PFSK-1 (cell line): ENCODE measurements around the gene POU3F2.

Source experiments
- FOXP2 ChIP-seq: optimal IDR thresholded peaks from 2 replicates; pipeline ENCODE3; 2011; ENCODE audit warnings: borderline replicate concordance, control low read depth, inconsistent platforms; ENCODE audit not compliant: insufficient read depth; ENCODE audit errors: extremely low read length, extremely low read depth
- POLR2AphosphoS5 ChIP-seq: IDR thresholded peaks from 2 replicates; pipeline ENCODE4 v1.6.1; 2012; ENCODE audit warnings: low read depth, mild to moderate bottlenecking, control low read depth, low read length, moderate library complexity
- REST ChIP-seq, 2 experiments: IDR thresholded peaks; 2 replicates each; pipeline versions ENCODE4 v1.6.1 to v1.8.0; 2011 to 2012; ENCODE audit warnings: low read depth in 2 of 2, low read length in 2 of 2, control low read depth in 1 of 2, inconsistent platforms in 1 of 2, mild to moderate bottlenecking in 1 of 2, moderate library complexity in 1 of 2; ENCODE audit not compliant: insufficient read depth in 1 of 2
- SIN3A ChIP-seq: IDR thresholded peaks from 2 replicates; pipeline ENCODE4 v1.6.1; 2012; ENCODE audit warnings: mild to moderate bottlenecking, low read length, moderate library complexity, borderline replicate concordance; ENCODE audit not compliant: insufficient read depth
- TAF1 ChIP-seq: IDR thresholded peaks from 2 replicates; pipeline ENCODE4 v1.6.1; 2012; ENCODE audit warnings: low read length, control low read depth, borderline replicate concordance; ENCODE audit not compliant: insufficient read depth

The POU3F2 gene

GRCh38 chr6:98808541-98809210 lies 25.7 kb upstream of the POU3F2 start:
- no peak for TF ChIP-seq POLR2AphosphoS5
- no peak for TF ChIP-seq FOXP2
- TF ChIP-seq REST (IDR thresholded peaks at IDR 0.05; ENCODE audit: insufficient read depth in 1 of 2, low read depth in 2 of 2, low read length in 2 of 2), result no peak
- no peak for TF ChIP-seq TAF1
- no peak for TF ChIP-seq SIN3A

- no peak for TF ChIP-seq REST (IDR thresholded peaks at IDR 0.05; ENCODE audit: insufficient read depth in 1 of 2, low read depth in 2 of 2, low read length in 2 of 2)
- TF ChIP-seq FOXP2, result no peak
- no peak for TF ChIP-seq TAF1
- TF ChIP-seq POLR2AphosphoS5, result no peak
- no peak for TF ChIP-seq SIN3A
These were observed 22.2 kb upstream of the POU3F2 start for GRCh38 chr6:98812220-98812619.

GRCh38 chr6:98816799-98817198 lies 17.6 kb upstream of the POU3F2 start:
- TF ChIP-seq REST (IDR thresholded peaks at IDR 0.05; ENCODE audit: insufficient read depth in 1 of 2, low read depth in 2 of 2, low read length in 2 of 2) (no peak), FOXP2 (no peak), SIN3A (no peak), POLR2AphosphoS5 (no peak), TAF1 (no peak)

GRCh38 chr6:98821756-98822405 lies 12.5 kb upstream of the POU3F2 start:
- TF ChIP-seq POLR2AphosphoS5, result no peak
- TF ChIP-seq SIN3A, result no peak

- no peak for TF ChIP-seq REST (IDR thresholded peaks at IDR 0.05; ENCODE audit: insufficient read depth in 1 of 2, low read depth in 2 of 2, low read length in 2 of 2)
- no peak for TF ChIP-seq SIN3A
- no peak for TF ChIP-seq FOXP2
These were observed 10.8 kb upstream of the POU3F2 start for GRCh38 chr6:98823428-98824161.
